OCI-LY3 (cell line): Measurements from ENCODE around the gene GTF2IRD1.
"Not testable (repeated sequence)": the region's sequence is repeated elsewhere in the genome, so short reads cannot be mapped to it uniquely, and the experiment has no call there.

Experiments used
- EZH2phosphoT487 ChIP-seq: fragments of 200-600 bp; shearing (Covaris generic); IDR thresholded peaks from 2 replicates; pipeline ENCODE4 v1.6.1; 2018; ENCODE audit warnings: antibody characterized with exemption, mixed run types, low read depth
- TF ChIP-seq, protein P1 (sequence below): fragments of 200-600, 300-600 bp; sonication (generic); IDR thresholded peaks from 2 replicates; pipeline ENCODE4 v1.5.1; 2014; ENCODE audit warnings: antibody characterized with exemption, low read length, low read depth

DNA sequence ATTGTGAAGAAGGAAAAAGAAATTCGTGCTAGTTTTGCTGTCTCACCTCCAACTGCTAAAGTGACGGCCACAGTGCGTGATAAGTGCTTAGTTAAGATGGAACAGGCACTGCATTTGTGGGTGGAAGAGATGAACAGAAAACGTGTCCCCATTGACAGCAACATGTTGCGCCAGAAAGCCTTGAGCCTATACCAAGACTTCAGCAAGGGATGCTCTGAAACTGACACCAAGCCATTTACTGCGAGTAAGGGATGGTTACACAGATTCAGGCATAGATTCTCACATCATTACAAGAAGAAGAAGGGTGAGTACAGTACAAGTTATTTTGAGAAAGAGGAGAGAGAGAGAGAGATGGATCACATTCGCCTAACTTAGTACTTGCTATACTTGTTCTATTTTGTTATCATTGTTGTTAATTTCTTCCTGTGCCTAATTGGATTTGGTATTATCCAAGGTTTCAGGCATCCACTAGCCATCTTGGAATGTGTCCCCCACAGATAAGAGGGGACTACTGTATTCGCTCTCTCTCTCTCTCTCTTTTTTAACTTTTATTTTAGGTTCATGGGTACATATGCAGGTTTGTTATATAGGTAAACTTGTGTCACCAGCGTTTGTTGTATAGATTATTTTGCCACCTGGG, 196.9 kb downstream of the GTF2IRD1 start:
- TF ChIP-seq, protein P1, sequence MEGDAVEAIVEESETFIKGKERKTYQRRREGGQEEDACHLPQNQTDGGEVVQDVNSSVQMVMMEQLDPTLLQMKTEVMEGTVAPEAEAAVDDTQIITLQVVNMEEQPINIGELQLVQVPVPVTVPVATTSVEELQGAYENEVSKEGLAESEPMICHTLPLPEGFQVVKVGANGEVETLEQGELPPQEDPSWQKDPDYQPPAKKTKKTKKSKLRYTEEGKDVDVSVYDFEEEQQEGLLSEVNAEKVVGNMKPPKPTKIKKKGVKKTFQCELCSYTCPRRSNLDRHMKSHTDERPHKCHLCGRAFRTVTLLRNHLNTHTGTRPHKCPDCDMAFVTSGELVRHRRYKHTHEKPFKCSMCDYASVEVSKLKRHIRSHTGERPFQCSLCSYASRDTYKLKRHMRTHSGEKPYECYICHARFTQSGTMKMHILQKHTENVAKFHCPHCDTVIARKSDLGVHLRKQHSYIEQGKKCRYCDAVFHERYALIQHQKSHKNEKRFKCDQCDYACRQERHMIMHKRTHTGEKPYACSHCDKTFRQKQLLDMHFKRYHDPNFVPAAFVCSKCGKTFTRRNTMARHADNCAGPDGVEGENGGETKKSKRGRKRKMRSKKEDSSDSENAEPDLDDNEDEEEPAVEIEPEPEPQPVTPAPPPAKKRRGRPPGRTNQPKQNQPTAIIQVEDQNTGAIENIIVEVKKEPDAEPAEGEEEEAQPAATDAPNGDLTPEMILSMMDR: not testable (repeated sequence)
- TF ChIP-seq EZH2phosphoT487: not testable (repeated sequence)
